ENCODE measurements around the gene CEP192.

- TF ChIP-seq TCF12 (IDR thresholded peaks at IDR 0.05; ENCODE audit: low read depth) (no peak), TAF1 (IDR thresholded peaks at IDR 0.05; ENCODE audit: low read depth) (no peak), MAX (IDR thresholded peaks at IDR 0.05) (no peak), EP300 (IDR thresholded peaks at IDR 0.05; ENCODE audit: borderline replicate concordance) (no peak), TEAD4 (IDR thresholded peaks at IDR 0.05) (no peak)
These were observed 48.6 kb downstream of the CEP192 start for GRCh38 chr18:13039806-13040205.
